GM21447 (cell line): ENCODE data around the gene HMGXB4.

Source experiments
- ATAC-seq: cut with Tn5 transposase; IDR thresholded peaks from one replicate; pipeline ENCODE4 v1.9.1; 2021; ENCODE audit not compliant: unreplicated experiment

The HMGXB4 gene

DNA sequence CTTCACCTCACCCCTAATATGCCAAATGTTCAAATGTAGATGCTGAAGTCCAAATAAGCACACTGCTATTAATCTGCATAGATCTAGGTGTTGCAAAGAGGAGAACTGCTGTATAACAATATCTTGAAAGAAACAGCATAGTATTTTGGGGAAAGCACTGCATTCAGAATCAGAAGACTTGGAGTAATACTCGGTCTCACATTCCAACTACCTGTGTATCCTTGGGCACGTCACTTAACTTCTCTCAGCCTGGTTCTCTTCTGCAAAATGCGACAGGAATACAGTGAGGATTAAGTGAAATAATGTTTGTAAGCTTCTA is 332 bp upstream of the HMGXB4 start:
- peak; percentile 28 for ATAC-seq

GRCh38 chr22:35258191-35258988 is 1.1 kb downstream of the HMGXB4 start:
- no peak for ATAC-seq

GRCh38 chr22:35264986-35265385 is 7.7 kb downstream of the HMGXB4 start:
- no peak for ATAC-seq

DNA sequence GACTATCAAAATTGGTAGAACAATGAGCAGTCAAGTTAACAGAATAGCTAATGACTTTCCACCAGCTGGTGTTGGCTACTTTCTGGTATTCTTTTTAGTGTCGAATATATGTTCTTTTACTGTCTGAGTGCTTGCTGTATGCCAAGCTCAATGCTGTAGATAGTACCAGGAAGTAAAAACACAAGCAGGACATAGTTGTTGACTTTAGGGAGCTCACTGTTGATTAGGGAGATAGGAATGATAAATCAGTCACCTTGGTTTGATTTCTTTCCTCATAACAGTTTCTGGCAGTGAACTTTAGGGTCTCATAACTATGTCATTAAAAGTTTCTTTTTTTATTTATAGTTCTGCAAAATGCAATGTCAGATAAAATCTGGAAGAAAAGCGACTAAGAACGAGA is 9.0 kb downstream of the HMGXB4 start:
- ATAC-seq = no peak

DNA sequence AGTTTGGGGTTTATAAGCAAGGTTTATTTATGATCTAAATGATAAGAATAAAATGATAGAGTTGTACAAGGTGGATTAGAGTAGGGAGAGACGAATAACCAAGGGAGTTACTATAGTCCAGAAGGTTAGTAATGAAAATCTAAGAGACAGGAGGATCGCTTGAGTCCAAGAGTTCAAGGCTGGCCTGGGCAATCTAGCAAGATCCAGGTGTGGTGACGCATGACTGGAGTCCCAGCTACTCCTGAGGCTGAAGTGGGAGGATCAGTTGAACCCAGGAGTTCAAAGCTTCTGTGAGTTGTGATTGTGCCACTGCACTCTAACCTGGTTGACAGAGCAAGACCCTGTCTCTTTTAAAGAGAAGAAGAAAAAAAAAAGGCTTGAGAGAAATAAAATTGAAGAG is 12.3 kb downstream of the HMGXB4 start:
- ATAC-seq = no peak

DNA sequence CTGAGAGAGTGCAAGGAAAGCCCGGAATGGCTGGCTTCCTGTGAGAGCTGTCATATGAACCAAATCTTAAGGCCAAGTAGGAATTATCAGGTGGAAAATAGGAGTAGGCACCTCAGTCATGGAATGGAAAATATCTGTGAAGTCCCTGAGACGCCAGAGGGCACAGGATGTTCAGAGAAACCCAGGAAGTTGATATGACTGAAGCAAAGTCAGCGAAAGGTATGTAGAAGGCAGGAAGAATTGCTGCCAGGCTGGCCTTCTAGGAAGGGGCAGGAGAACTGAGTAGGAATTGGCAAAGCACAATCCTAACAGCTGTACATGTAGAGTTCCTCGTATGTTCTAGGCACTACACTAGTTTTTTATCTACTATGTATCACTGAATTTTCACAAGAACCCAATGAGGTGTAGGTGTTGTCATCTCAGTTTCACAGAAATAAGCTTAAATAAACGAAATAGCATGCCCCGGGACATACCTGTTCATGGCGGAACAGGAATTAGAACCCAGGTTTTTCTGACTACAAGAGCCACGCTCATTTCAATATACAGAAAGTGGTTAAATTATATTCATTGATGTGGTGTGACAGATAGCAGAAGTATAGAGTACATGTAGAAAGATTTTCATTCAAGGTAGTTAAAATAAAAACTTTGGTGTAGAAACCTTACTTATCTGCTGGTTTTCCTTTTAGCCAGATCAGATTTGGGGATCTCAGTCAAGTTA is 17.0 kb downstream of the HMGXB4 start:
- no peak for ATAC-seq

DNA sequence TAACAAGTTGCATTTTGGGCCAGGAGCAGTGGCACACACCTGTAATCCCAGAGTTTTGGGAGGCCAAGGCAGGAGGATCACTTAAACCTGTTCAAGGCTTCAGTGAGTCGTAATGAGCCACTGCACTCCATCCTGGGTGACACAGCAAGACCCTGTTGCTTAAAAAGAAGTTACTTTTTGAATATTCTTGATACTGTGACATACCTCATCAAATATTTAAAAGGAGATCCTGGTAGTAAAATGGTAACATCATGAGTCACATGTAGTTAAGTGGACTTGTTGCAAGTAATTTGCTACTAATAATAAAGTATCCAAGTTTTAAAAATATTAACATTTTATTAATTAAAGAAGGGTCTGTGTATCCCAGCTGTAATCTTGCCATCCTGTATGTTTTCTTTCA is 18.3 kb downstream of the HMGXB4 start:
- ATAC-seq = no peak

DNA sequence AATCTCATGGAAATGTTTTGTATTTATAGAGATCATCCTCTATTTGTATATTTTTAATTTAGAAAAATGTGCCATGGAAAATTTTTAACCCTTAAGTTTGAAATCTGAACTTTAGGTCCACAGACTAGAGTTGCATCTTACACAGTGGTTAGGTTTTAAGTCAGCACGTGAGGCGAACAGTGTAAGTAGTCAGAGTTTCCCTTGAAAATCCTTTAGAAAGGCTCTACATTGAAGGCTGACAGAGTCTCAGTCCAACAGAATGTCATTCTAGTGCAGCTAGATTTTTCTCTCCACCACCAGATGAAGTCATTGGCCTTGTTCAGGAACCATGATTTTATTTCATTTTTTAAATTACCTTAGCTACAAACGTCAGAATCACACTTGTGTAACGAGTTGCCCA is 18.7 kb downstream of the HMGXB4 start:
- no peak for ATAC-seq

DNA sequence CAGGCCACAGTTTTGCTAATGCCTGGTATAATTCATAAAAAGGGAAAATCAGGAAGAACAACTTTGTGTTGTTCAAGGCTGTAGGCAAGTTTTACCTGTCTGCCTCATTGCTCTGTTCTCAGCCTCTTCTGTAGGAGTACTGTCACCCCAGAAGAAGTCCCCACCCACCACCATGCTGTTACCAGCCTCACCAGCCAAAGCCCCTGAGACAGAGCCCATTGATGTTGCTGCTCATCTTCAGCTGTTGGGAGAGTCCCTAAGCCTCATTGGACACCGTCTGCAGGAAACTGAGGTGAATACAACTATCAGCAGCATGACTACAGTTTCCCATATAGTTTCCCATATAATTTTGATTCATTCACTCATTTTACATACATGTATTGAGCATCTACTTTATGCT is 30.8 kb downstream of the HMGXB4 start:
- ATAC-seq = no peak

DNA sequence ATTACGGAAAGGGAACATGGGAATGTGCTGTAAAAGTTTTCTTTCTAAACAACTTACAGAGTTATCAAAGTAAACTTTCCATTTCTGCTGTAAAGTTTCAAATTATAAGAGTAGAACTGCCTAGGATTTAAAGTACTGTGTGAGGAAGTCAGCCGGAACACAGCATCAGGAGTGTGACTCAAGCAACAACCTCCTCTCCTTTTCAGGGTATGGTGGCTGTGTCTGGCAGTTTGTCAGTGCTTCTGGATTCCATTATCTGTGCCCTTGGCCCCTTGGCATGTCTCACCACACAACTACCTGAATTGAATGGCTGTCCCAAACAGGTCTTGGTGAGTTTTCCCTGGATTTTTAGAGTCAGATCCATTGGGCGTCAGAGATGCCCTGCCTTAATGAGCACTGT is 35.5 kb downstream of the HMGXB4 start:
- ATAC-seq = no peak

DNA sequence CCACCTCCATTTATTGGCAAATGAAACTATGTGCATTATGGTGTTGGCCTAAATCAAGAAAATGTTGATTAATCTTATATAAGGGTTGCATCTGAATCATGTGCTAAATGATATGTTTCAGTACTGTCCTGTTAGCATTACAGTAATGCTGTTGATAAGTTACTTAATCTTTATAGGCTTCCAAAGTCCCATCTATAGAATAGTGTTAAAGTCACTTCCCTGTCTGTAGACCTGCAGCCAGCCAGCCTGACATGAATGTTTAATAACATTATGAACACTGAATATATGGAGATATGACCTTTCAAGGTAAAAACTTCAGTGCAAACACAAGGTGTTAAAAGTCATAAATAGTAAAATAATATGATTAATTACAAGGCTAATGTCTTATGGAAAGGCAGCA is 38.8 kb downstream of the HMGXB4 start:
- ATAC-seq = no peak

DNA sequence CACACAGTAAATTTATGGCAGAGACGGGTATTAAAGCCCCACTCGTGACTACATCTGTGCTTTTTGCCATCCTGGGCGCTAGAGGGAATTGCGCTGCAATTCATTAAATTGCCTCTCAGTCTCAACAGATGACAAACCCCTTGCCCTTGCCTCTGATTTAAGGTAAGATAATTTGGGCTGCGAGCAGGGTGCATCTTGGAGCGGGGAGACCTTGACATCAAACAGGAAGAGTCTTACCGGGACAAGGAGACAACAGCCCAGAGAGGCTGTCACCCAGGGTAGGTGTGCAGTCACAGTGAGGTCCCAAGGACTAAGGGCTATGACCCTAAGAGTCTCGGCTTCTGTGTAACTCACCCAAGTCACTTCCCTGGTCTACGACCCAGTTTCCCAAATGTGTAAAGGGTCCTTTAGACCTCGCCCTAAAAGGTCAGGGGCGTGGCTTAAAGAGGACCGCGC is 42.0 kb downstream of the HMGXB4 start:
- peak; percentile 8 for ATAC-seq

DNA sequence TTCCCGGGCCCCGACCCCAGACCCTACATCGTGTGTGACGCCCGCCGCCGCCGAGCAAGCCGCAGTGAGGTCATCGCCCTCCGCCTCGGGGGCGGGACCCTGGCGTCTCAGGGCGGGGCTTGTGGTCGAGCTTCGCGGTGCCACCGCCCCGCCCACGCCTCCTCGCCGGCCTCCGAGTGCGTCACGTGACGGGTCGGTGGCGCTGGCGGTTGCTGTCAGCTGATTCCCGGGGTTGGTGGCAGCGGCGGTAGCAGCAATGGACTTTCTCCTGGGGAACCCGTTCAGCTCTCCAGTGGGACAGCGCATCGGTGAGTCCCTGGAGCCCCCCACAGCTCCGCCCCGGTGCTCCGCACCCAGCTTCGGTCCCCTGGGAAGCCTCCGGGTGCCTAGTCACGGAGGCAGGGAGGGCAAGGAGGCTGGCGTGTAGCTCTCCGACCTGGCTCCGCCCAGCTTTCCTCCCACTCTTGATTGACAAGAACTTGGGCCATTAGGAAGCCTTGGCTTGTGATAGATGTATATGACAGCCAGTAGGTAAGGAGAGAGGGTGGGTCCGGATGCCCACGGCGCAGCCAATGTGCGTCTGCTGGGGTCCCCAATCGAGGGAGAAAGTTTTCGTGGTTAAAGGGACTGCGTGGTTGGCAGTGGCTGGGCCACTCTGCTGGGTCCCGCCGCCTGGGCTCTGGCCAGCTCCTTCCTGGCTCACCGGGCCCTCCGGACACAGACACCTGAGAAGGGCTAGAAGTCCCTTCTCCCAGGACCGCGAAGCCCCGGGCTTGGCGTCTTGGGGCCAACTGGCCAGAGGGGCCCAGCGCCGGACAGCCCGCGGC is 42.6 kb downstream of the HMGXB4 start, which contains the start of gene TOM1:
Gene TOM1, plus strand, starts transcription at position 222 of the 827 bp plus-strand sequence. Its CDS starts 35 bp downstream, at position 257.
- peak; percentile 96 for ATAC-seq

- ATAC-seq = no peak
Observed at GRCh38 chr22:35301372-35301874, 44.1 kb downstream of the HMGXB4 start.

- ATAC-seq = no peak
Observed at GRCh38 chr22:35303029-35303624, 45.8 kb downstream of the HMGXB4 start.

- no peak for ATAC-seq
Observed at GRCh38 chr22:35305525-35306070, 48.3 kb downstream of the HMGXB4 start.

GRCh38 chr22:35306350-35306967 is 49.2 kb downstream of the HMGXB4 start:
- ATAC-seq = no peak

DNA sequence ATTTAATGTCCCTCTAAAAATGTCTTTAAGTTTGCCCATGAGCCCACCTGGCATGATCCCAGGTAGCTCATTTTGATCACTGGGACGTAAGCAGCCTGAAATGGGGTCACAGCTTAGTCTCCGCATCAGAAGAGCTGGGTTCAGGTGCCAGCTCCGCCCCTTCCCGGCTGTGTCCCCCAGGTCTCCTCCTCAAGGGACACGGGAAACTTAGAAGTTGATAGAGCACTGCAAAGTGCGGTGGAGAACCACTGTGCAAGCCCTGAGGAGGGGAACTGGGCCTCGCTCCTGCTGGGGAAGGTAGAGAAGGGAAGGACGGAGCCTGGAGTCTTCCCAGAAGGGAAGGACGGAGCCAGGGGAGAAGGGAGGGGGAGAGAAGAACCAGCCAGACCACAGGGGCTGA is 50.1 kb downstream of the HMGXB4 start:
- no peak for ATAC-seq

DNA sequence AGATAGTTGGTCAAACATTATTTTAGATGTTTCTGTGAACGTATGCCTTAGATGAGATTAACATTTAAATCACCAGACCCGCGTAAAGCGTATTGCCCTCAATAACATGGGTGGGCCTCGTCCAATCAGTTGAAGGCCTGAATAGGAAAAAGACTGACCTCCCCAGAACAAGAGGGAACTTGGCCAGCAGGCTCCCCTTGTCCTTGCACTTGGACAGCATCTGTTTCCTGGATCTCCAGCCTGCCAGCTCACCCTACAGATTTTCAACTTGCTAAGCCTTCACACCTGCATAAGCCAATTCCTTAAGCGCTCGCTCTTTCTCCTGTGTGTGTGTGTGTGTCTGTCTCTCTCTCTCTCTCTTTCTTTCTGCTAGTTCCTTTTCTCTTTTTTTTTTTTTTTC is 50.6 kb downstream of the HMGXB4 start:
- ATAC-seq = no peak

DNA sequence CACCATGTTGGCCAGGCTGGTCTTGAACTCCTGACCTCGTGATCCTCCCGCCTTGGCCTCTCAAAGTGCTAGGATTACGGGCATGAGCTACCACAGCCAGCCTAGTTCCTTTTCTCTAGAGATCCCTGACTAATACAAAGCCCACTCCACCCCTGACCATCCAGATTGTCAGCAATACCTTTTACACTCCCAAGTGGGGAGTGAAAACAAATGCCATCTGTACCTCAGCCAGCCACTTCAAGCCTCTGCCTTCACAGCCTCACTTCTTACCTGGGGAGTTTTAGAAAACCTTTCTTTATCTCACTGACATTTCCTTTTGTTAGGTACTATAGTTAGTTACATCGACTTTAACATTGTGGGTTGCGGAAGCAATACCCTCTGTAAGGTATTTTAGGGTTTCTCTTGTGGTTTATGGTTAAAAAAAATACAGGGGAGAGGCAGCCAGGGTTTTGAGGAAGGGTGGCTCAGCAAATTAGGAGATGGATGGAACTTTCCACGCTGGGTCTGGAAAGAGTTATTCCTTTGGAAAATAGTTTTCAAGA is 51.3 kb downstream of the HMGXB4 start:
- ATAC-seq = peak; percentile 54
